ENCODE measurements around the gene NACC1.
A peak's percentile ranks its signal among the peaks of the same experiment; 100 is the strongest.
"Not testable (repeated sequence)": the region's sequence is repeated elsewhere in the genome, so short reads cannot be mapped to it uniquely, and the experiment has no call there.

NACC1 gene

DNA sequence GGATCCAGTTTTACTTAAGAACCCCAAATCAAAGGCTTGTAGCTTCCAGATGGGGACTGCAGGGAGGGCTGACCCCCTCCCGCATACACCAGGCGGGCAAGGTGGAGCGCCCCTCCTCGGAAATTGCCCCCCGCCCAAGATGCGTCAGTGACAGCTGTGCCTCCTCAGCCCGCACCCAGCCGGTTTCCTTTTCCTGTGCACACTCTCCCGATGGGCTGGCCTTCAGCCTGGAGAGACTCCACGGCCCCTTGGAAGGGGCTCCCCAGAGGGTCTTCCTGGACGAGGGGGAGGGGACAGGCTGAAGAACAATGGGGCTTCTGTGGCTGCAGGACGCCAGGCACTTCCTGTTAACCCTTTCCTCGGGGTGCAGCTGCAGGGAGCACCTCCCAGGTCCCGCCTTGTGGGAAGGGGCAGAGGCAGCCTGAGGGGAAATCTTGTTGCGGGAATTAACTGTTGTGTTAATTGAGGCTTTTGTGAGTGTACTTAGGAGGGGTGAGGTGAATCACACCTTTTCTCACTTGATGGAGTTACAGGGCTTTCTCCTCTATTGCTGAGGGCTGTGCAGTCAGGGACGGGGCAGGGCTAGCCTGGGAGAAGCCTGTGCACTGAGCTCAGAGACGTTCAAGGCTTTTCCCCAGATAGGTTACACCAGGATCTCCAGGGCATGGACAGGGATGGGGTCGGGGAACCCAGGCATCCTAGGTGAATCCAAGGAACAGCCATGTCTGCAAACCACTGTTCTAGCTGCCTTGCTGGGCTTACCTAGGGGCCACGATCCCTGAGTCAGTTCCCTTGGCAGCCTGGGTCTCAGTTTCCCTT is 46.5 kb downstream of the NACC1 start:
- no peak for DNase-seq (ENCODE audit: low read depth in 2 of 2)

DNA sequence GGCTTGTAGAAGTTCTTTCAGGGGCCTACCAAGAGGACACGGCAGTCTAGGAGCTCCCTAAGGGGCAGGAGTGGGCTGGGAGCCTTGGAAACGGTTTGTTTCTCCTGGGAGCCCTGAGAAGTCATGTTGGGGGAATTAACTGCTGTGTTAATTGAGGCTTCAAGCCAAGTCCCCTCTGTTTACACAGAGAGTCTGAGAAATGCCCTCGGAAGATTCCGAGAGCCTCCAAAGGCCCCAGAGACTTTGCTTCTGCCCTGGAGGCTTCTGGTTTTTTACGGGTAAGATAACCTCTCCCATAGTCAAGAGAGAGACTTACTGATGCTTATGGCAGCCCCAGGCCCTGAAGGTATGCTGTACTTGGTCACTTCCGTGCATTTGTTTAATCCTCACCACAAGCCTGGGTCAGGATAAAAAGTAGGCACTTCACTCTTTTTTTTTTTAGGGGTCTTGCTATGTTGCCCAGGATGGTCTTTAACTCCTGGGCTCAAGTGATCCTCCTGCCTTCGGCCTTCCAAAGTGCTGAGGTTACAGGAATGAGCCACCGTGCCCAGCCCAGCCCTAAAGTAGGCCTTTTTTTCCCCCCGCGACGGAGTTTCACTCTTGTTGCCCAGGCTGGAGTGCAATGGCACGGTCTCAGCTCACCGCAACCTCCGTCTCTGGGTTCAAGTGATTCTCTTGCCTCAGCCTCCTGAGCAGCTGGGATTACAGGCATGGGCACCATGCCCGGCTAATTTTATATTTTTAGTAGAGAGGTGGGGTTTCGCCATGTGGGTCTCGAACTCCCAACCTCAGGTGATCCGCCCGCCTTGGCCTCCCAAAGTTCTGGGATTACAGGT is 47.3 kb downstream of the NACC1 start:
- no peak for DNase-seq (ENCODE audit: low read depth in 2 of 2)

DNA sequence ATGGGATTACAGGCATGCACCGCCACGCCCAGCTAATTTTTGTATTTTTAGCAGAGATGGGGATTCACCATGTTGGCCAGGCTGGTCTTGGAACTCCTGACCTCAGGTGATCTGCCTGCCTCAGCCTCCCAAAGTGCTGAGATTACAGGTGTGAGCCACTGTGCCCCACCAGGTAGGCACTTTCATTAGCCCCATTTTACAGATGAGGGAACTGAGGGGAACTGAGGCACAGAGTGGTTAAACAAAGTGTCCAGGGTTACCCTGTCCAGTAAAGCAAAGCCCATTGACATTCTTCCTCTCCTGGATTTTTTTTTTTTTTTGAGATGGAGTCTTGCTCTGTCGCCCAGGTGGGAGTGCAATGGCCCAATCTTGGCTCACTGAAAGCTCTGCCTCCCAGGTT is 48.1 kb downstream of the NACC1 start:
- DNase-seq (ENCODE audit: low read depth in 2 of 2): not testable (repeated sequence)

GRCh38 chr19:13169769-13170168 is 51.7 kb downstream of the NACC1 start:
- no peak for DNase-seq (ENCODE audit: low read depth in 2 of 2)

DNA sequence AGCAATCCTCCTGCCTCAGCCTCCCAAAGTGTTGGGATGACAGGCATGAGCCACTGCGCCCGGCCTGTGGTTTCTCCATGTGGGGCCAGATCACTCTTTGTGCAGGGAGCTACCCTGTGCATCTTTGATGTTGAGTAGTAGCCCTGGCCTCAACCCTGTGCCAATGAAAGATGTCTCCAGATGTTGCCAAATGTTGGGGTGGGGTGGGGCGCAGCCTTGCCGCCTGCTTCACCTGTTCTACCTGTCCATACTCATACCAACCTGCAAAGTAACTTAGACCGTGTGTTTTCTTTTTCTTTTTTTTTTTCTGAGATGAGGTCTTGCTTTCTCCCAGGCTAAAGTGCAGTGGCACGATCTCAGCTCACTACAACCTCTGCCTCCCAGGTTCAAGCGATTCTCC is 53.1 kb downstream of the NACC1 start:
- no peak for DNase-seq (ENCODE audit: low read depth in 2 of 2)

GRCh38 chr19:13172346-13173138 is 54.5 kb downstream of the NACC1 start:
- DNase-seq (ENCODE audit: low read depth in 2 of 2): peak; percentile 63 to 72

- DNase-seq (ENCODE audit: low read depth in 2 of 2): no peak
Observed at GRCh38 chr19:13173139-13173737, 55.2 kb downstream of the NACC1 start.

DNA sequence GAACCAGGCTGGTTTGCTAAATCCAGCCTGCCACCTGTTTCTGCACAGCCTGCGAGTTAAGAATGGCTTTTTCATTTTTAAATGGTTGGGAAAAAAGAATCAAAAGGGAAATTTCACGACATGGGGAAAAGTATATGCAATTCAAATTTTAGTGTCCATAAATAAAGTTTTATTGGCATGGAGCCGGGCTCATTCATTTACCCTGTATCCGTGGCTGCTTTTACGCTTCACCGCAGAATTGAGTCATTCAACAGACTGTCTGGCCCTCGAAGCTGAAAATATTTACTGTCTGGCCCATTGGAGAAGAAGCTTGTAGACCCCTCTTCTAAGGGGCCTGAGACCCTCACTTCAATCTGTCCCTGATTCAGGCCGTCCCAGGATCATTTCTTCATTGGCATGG is 58.3 kb downstream of the NACC1 start:
- DNase-seq (ENCODE audit: low read depth in 2 of 2): no peak

GRCh38 chr19:13177584-13177983 is 59.5 kb downstream of the NACC1 start:
- not testable (repeated sequence) for DNase-seq (ENCODE audit: low read depth in 2 of 2)

GRCh38 chr19:13178291-13178690 is 60.2 kb downstream of the NACC1 start:
- not testable (repeated sequence) for DNase-seq (ENCODE audit: low read depth in 2 of 2)

- no peak for DNase-seq (ENCODE audit: low read depth in 2 of 2)
Observed at GRCh38 chr19:13181747-13182388, 63.8 kb downstream of the NACC1 start.

DNA sequence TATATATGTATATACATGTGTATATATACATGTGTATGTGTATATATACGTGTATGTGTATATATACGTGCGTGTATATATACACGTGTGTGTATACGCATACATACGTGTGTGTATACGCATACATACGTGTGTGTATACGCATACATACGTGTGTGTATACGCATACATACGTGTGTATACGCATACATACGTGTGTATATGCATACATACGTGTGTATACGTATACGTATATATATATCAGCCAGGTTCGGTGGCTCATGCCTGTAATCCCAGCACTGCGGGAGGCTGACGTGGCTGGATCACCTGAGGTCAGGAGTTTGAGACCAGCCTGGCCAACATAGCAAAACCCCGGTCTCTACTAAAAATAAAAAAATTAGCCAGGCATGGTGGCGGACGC is 66.9 kb downstream of the NACC1 start:
- not testable (repeated sequence) for DNase-seq (ENCODE audit: low read depth in 2 of 2)

- not testable (repeated sequence) for DNase-seq (ENCODE audit: low read depth in 2 of 2)
Observed at GRCh38 chr19:13185763-13186657, 67.9 kb downstream of the NACC1 start.

GRCh38 chr19:13186688-13187087 is 68.6 kb downstream of the NACC1 start:
- not testable (repeated sequence) for DNase-seq (ENCODE audit: low read depth in 2 of 2)

DNA sequence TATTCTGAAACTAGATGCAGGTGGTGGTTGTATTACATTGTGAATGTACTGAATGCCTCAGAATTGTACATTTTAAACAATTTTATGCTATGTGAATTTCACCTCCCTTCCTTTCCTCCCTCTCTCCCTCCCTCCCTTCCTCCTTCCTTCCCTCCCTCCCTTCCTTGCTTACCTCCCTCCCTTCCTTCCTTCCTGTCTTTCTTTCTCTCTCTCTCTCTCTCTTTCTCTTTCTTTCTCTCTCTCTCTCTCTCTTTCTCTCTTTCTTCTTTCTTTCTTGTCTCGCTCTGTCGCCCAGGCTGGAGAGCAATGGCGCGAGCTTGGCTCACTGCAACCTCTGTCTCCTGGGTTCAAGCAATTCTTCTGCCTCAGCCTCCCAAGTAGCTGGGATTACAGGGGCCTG is 69.4 kb downstream of the NACC1 start:
- DNase-seq (ENCODE audit: low read depth in 2 of 2): no peak

GRCh38 chr19:13189600-13189999 is 71.5 kb downstream of the NACC1 start:
- DNase-seq (ENCODE audit: low read depth in 2 of 2): no peak

All from stimulated activated CD8-positive, alpha-beta memory T cell treated with anti-CD3 and anti-CD28 coated beads, Interleukin-2, amount 100 ng/mL, for 1 hour (primary cell).